ENCODE results near the gene PRMT1.

DNA sequence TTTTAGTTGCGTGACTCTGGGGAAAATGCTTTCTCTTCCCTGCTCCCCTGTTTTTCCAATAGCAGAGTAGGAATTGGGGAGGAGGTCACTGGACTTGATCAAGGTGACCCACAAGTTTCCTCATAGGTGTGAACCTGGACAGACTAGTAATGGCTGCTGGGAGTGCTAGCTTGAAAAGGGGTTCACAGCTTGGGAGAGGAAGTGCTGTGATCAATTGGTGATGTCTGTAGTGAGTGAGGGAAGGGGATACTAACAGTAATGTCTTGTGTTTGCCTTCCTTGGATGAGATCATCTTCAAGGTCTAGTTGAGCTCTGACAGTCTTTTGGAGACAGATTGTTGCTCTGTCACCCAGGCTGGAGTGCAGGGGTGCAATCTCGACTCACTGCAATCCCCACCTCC lies 9.6 kb upstream of the PRMT1 start:
- TF ChIP-seq POLR2AphosphoS5 (IDR thresholded peaks at IDR 0.05) = no peak
- TF ChIP-seq, protein P1, sequence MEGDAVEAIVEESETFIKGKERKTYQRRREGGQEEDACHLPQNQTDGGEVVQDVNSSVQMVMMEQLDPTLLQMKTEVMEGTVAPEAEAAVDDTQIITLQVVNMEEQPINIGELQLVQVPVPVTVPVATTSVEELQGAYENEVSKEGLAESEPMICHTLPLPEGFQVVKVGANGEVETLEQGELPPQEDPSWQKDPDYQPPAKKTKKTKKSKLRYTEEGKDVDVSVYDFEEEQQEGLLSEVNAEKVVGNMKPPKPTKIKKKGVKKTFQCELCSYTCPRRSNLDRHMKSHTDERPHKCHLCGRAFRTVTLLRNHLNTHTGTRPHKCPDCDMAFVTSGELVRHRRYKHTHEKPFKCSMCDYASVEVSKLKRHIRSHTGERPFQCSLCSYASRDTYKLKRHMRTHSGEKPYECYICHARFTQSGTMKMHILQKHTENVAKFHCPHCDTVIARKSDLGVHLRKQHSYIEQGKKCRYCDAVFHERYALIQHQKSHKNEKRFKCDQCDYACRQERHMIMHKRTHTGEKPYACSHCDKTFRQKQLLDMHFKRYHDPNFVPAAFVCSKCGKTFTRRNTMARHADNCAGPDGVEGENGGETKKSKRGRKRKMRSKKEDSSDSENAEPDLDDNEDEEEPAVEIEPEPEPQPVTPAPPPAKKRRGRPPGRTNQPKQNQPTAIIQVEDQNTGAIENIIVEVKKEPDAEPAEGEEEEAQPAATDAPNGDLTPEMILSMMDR (IDR thresholded peaks at IDR 0.05) = no peak
- TF ChIP-seq POLR2A (IDR thresholded peaks at IDR 0.05) = no peak
- no peak for TF ChIP-seq EP300 (IDR thresholded peaks at IDR 0.05; ENCODE audit: low read depth)

Data from transverse colon (tissue), 4 donors.